GM19328 (cell line): Measurements from ENCODE around the gene UBC.
"Not testable (repeated sequence)": the region's sequence is repeated elsewhere in the genome, so short reads cannot be mapped to it uniquely, and the experiment has no call there.

Experiments
- ATAC-seq: cut with Tn5 transposase; IDR thresholded peaks from one replicate; pipeline ENCODE4 v1.9.1; 2021; ENCODE audit warnings: mild to moderate bottlenecking, moderate library complexity; ENCODE audit not compliant: unreplicated experiment

UBC gene

GRCh38 chr12:124938108-124938507 is 23.7 kb upstream of the UBC start:
- ATAC-seq, result no peak

GRCh38 chr12:124931528-124931927 is 17.1 kb upstream of the UBC start:
- ATAC-seq, result not testable (repeated sequence)

GRCh38 chr12:124930586-124930985 is 16.1 kb upstream of the UBC start:
- ATAC-seq, result no peak

- no peak for ATAC-seq
Measured at GRCh38 chr12:124929649-124930419, 15.4 kb upstream of the UBC start.

- no peak for ATAC-seq
Measured at GRCh38 chr12:124928912-124929530, 14.6 kb upstream of the UBC start.

GRCh38 chr12:124928095-124928911 is 13.9 kb upstream of the UBC start:
- ATAC-seq, result peak; percentile 33

- ATAC-seq, result peak; percentile 68
Measured at GRCh38 chr12:124927201-124928094, 13.0 kb upstream of the UBC start.

GRCh38 chr12:124925782-124926181 is 11.3 kb upstream of the UBC start:
- ATAC-seq, result not testable (repeated sequence)

GRCh38 chr12:124925117-124925516 is 10.7 kb upstream of the UBC start:
- ATAC-seq, result no peak

- no peak for ATAC-seq
Measured at GRCh38 chr12:124923905-124924734, 9.7 kb upstream of the UBC start.

GRCh38 chr12:124921200-124922031 is 7.0 kb upstream of the UBC start:
- ATAC-seq, result peak; percentile 52

- ATAC-seq, result no peak
Measured at GRCh38 chr12:124920353-124920935, 6.0 kb upstream of the UBC start.

- ATAC-seq, result no peak
Measured at GRCh38 chr12:124919521-124920352, 5.3 kb upstream of the UBC start.

- ATAC-seq, result not testable (repeated sequence)
Measured at GRCh38 chr12:124918622-124918988, 4.2 kb upstream of the UBC start.

GRCh38 chr12:124917841-124918621 is 3.6 kb upstream of the UBC start:
- no peak for ATAC-seq

GRCh38 chr12:124917135-124917840 is 2.8 kb upstream of the UBC start:
- ATAC-seq, result peak; percentile 37
